HL-60/S4 treated with retinoic acid at 250 ng/mL for 4 days and 3 days (cell line): Measurements from ENCODE around the gene ARHGEF10L.

ENCODE experiments used
- in situ Hi-C: fragments of 300-500 bp; cut with MboI; formaldehyde crosslinking; loops from 2 replicates; pipeline ENCODE4 v1.7.0; 2022; ENCODE audit warnings: low sequenced_read_pairs

ARHGEF10L gene

DNA sequence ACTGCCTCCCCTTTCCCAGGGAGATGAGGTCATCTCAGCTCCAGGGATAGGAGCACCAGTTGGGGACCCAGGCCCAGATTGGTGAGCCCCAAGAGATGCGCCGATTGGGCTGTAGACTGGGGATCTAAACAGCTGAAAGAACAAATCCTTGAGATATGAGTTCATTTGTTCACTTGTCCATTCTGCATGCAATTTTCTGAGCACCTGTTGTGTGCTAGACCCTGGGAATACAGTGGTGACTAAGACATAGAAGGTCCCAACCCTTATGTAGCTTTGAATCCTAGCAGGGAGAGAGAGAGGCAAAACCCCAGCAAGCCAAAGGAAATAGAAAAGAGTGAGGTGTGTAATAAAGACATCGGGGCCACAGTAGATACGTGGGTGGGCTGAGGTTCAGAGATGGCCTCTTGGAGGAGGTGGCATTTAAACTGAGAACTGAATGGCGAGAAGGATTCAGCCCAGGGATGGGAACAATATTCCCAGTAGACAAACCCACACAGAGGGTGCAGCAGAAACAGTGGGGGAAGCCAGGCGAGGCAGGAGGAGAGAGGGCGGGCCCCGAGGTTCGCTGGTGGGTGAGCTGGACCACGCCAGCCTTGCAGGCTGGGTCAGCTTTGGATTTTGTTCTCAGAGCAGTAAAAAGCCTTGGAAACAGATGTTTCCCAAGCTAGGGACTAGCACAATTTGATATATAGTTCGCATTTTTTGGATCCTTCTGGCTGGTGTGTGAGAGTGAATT lies 110.0 kb downstream of the ARHGEF10L start:
- in situ Hi-C loops, result no loop called here

- in situ Hi-C loops, result no loop called here
Observed at GRCh38 chr1:17653276-17653675, 113.8 kb downstream of the ARHGEF10L start.

- in situ Hi-C loops, result no loop called here
Observed at GRCh38 chr1:17653728-17654351, 114.3 kb downstream of the ARHGEF10L start.

DNA sequence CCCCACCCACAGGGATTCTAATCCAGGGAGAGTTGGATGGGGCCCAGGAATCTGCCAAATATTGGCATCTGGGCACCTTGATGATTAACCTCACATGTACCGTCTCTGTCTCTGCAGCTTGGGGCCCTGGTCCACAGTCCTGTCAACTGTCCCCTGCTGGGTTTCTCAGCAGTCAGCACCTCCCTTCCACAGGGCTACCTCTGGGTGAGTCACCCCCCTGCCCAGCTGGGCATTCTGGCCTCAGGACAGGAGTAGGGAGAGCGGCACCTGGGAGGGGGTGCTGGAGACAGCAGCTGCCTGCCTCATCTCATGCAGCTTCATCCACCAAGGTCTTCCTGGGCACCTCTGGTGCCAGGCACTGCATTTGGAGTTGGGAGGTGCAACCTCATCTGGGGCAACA lies 115.0 kb downstream of the ARHGEF10L start:
- in situ Hi-C loops, result no loop called here

GRCh38 chr1:17655169-17655568 lies 115.7 kb downstream of the ARHGEF10L start:
- in situ Hi-C loops, result no loop called here

GRCh38 chr1:17655922-17656321 lies 116.4 kb downstream of the ARHGEF10L start:
- in situ Hi-C loops, result no loop called here

- in situ Hi-C loops, result no loop called here
Observed at GRCh38 chr1:17657436-17657835, 117.9 kb downstream of the ARHGEF10L start.

DNA sequence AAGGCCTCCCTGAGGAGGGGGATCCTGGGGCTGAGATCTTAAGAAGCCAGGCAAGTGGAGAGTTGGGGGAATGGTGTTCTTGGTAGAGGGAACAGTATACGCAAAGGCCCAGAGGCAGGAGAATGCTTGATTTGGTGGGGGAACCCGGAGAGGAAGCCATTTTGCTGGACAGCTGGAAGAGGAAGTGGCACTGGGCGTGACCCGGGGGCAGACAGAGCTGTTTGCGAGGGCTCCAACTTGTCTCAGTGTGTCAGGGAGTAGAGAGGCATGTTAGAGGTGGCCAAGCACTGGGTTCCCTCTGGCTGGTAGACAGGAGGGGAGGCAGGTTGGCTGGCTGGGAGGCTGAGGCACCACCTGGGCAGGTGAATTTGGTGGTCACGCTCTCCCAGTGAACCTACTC lies 119.3 kb downstream of the ARHGEF10L start:
- in situ Hi-C loops, result no loop called here

DNA sequence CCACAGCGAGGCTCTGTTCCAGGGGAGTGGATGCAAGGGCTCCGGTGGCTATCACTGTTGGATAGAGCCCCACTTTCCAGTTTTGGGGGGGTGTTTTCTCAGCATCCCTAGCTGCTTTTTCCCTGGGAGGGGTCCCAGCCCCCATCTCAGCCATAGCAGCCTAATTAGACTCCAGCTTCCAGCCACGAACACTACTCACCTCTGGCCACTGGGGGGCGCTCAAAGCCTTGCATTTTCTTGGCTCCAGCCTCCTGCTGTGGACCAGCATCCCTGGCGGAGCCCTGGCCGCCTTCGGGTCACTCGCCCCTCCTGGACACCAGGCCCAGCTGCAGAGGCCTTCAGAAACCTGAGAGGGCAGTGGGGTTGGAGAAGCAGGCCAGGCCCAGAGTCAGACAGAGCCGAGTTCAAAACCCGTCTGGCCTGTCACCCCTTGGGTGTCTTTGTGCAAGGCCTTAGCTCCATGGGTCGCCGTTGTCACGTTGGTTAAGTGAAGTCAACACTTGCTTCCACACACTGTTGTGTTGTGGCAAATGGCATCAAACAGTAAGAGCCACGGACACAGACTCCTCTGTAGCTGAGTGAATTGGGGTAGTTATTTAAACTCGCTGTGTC lies 122.2 kb downstream of the ARHGEF10L start:
- in situ Hi-C loops, result no loop called here

DNA sequence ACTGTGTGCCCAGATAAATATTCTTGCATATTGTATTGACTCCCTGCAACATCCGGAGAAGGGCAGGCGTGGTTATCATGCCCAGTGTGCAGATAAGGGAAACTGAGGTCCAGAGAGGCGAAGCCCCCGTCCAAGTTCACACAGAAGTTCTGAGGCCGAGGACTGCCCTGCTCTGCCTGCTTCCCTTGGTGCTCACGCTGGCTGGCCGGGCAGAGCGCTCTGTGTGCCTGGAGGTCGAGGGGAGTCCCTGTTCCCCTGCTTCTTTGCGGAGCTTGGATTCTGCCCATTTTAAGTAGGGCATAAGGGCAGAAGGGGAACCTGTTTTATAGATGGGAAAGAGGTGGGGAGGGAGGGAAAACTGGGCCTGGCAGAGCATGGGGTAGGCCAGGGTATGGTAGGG lies 122.8 kb downstream of the ARHGEF10L start:
- in situ Hi-C loops, result no loop called here

- in situ Hi-C loops, result no loop called here
Observed at GRCh38 chr1:17662786-17663185, 123.3 kb downstream of the ARHGEF10L start.

GRCh38 chr1:17663646-17664045 lies 124.1 kb downstream of the ARHGEF10L start:
- in situ Hi-C loops, result no loop called here

DNA sequence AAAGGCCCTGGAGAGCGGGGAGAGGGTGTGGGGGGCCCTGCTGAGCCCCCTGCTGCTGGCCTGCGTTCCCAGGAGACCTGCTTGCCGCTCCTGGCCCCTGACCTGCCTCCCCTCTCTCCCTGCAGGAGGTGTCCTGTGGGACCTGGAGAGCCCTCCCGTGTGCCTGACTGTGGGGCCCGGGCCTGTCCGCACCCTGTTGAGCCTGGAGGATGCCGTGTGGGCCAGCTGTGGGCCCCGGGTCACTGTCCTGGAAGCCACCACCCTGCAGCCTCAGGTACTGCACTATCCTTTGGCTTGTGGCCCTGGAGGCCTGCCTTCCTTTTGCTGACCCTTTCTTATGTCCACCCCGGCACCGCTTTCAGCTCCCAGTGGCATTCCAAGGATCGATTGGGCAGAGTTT lies 124.8 kb downstream of the ARHGEF10L start:
- in situ Hi-C loops, result no loop called here

DNA sequence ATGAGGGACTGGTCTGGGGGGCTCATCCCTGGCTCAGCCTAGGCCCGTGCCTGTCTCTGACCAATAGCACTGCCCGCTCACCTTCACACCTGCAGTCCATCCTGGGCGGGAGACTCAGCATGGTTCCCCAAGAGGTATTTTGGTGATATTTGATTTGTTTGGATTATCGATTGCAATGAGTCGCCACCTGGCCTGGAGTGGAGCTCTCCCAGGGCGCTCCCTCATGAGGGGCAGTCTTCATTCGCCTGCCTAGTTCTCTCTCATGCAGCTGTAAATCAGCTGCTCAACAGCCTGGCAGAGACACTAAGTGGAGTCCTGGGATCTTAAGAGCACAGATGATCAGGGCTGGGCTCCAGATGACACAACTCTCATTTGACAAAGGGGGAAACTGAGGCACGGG lies 125.6 kb downstream of the ARHGEF10L start:
- in situ Hi-C loops, result no loop called here

DNA sequence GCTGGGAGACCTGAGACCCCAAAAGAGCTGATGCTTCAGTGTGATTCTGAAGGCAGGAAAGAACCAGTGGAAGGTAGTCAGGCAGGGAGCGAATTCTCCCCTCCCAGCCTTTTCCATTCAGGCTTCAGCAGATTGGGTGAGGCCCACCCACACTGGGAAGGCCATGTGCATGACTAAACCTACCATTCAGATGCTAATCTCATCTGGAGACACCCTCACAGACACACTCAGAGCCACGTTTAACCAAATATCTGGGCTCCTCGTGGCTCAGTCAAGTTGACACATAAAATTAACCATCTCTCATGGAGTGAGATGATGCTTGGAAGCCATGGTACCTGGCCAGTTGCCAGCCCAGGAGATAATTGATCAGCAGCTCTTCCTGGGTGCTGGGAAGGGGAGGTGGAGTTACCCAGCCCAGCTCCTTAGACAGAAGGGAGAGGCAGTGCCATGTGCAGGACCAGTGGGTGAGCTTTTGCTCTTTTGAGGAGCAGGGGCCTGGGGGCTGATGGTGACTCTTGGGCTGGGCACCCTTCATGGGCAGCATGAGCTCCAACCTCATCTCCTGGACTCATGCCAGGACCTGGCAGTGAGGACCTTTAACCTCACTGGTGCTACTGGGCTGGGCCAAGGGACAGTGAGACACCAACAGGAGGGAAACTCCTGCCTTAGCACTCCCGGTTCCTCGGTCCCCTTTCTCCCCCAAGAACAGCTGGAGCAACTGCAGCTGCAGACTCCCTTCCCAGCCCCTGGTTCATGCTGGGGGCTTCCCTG lies 126.6 kb downstream of the ARHGEF10L start:
- in situ Hi-C loops, result no loop called here

- in situ Hi-C loops, result no loop called here
Observed at GRCh38 chr1:17667641-17668040, 128.1 kb downstream of the ARHGEF10L start.

DNA sequence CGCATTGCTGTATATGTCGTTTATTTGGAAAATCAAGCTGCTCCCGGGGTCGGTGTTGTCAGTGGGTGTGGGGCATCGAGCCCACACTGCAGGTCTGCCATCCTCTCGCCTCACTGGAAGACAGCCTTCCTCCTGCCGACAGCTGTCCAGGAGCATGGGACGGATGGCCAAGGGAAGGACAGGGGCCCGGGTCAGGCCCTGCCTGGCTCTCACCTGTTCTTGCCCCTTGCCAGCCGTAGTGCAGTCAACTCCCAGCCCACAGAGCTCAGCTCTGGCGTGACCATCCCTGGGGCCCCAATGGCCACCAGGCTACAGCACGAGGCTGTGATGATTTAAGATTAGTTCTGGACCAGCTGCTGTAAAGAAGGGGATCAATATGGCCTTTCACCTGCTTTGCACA lies 128.7 kb downstream of the ARHGEF10L start:
- in situ Hi-C loops, result no loop called here

DNA sequence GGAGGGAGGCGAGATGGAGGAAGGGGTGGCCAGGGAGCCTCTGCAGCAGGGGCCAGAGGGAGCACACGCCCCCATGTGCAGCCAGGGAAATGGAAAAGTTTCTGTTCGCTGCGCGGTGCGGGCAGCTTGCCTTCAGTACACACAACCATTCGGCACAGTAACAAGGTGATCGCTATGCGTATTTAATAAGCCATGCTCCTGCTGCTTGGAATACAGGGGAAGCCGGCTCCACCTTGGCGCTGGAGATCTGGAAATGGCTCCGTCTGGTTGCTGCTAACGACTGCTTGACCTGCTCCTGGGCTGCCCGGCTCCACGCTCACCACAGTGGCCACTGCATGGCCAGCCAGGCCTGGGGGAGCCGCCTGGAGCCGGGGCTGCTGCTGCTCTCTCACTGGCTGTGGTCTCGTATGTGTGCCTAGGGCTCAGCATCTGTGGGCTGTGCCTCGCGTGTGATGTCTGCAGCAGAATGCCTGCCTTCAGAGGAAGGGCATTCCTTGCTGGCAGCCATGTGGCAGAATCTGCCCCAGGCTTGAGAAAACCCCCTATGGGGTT lies 129.2 kb downstream of the ARHGEF10L start:
- in situ Hi-C loops, result no loop called here

DNA sequence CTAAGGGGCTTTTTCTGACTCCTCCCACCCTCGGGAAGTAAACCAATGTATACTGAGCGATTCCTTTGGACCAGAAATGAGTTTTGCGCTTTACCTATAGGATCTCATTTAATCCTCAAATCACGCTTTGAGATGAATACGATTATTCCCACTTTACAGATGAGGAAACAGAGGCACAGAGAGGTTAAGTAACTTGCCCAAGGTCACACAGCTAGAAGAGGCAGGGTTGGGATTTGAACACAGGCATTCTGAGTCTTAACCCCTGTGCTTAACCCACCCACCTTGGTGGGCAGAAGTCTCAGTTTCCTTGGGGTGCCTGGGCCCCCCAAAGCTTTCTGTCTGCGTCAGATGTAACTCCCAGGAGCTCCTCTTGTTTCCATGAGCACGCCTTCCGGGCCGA lies 129.8 kb downstream of the ARHGEF10L start:
- in situ Hi-C loops, result no loop called here

GRCh38 chr1:17669866-17670451 lies 130.5 kb downstream of the ARHGEF10L start:
- in situ Hi-C loops, result no loop called here
